ENCODE results near the gene RAB5B. TPM values are rescaled to one million over a fixed set of nuclear protein-coding genes. Genes with fewer than 3 reads are reported as not detected.
A peak's percentile ranks its signal among the peaks of the same experiment; 100 is the strongest.
"Not testable (repeated sequence)": the region's sequence is repeated elsewhere in the genome, so short reads cannot be mapped to it uniquely, and the experiment has no call there.

The RAB5B gene
- total RNA-seq, 1 experiment from 2014 or later = 36.1 TPM

- DNase-seq (ENCODE audit: low read depth) = no peak
- in situ Hi-C loops (cut with HindIII; ENCODE audit: low pct_unique_long_range_greater_than_20kb, low sequenced_read_pairs) = no loop called here
Measured at GRCh38 chr12:56034586-56035332, 60.9 kb downstream of the RAB5B start.

- DNase-seq (ENCODE audit: low read depth) = no peak
- in situ Hi-C loops (cut with HindIII; ENCODE audit: low pct_unique_long_range_greater_than_20kb, low sequenced_read_pairs) = no loop called here
Measured at GRCh38 chr12:56037161-56037560, 63.3 kb downstream of the RAB5B start.

- in situ Hi-C loops (cut with HindIII; ENCODE audit: low pct_unique_long_range_greater_than_20kb, low sequenced_read_pairs) = no loop called here
Measured at GRCh38 chr12:56038022-56038655, 64.3 kb downstream of the RAB5B start.

GRCh38 chr12:56040151-56040550 is 66.3 kb downstream of the RAB5B start:
- DNase-seq (ENCODE audit: low read depth) = no peak
- in situ Hi-C loops (cut with HindIII; ENCODE audit: low pct_unique_long_range_greater_than_20kb, low sequenced_read_pairs) = no loop called here

More at GRCh38 chr12:56038022-56038655, 64.3 kb downstream of the RAB5B start:
- DNase-seq (ENCODE audit: low read depth) = no peak

- no peak for DNase-seq (ENCODE audit: low read depth)
- in situ Hi-C loops (cut with HindIII; ENCODE audit: low pct_unique_long_range_greater_than_20kb, low sequenced_read_pairs) = no loop called here
Measured at GRCh38 chr12:56040963-56041551, 67.2 kb downstream of the RAB5B start.

- in situ Hi-C loops (cut with HindIII; ENCODE audit: low pct_unique_long_range_greater_than_20kb, low sequenced_read_pairs) = no loop called here
Measured at GRCh38 chr12:56041552-56042429, 67.9 kb downstream of the RAB5B start, which contains the start of gene RPS26. RPS26 (plus strand) TSS chr12:56041918; CDS start chr12:56042167, 249 bp downstream.

GRCh38 chr12:56042430-56042813 is 68.5 kb downstream of the RAB5B start:
- in situ Hi-C loops (cut with HindIII; ENCODE audit: low pct_unique_long_range_greater_than_20kb, low sequenced_read_pairs); DNase-seq (ENCODE audit: low read depth): not testable (repeated sequence)

More at GRCh38 chr12:56041552-56042429, 67.9 kb downstream of the RAB5B start, which contains the start of gene RPS26:
- peak; percentile 100 for DNase-seq (ENCODE audit: low read depth)

- no peak for DNase-seq (ENCODE audit: low read depth)
- in situ Hi-C loops (cut with HindIII; ENCODE audit: low pct_unique_long_range_greater_than_20kb, low sequenced_read_pairs) = no loop called here
Measured at GRCh38 chr12:56042843-56043242, 69.0 kb downstream of the RAB5B start.

Other genes starting within 250 kb of the RAB5B start
- 1,384 and 1,429 TPM in 2 replicates for gene CD63, start 245.1 kb upstream of the RAB5B start, total RNA-seq (2014; rRNA removed; shearing (Covaris generic); ENCODE audit: low replicate concordance)
- 1.1 and 2.8 TPM in 2 replicates for gene GDF11, start 231.0 kb upstream of the RAB5B start, total RNA-seq (2014; rRNA removed; shearing (Covaris generic); ENCODE audit: low replicate concordance)
- gene SARNP, start 156.4 kb upstream of the RAB5B start, total RNA-seq (2014; rRNA removed; shearing (Covaris generic); ENCODE audit: low replicate concordance) = 201 and 218 TPM in 2 replicates
- gene ORMDL2, start 156.0 kb upstream of the RAB5B start, total RNA-seq (2014; rRNA removed; shearing (Covaris generic); ENCODE audit: low replicate concordance) = 27.5 and 31.2 TPM in 2 replicates
- gene DNAJC14, start 144.5 kb upstream of the RAB5B start, total RNA-seq (2014; rRNA removed; shearing (Covaris generic); ENCODE audit: low replicate concordance) = 54.0 and 90.7 TPM in 2 replicates
- not detected in 2 replicates for gene MMP19, start 131.1 kb upstream of the RAB5B start, total RNA-seq (2014; rRNA removed; shearing (Covaris generic); ENCODE audit: low replicate concordance)
- gene PYM1, start 46.2 kb upstream of the RAB5B start, total RNA-seq (2014; rRNA removed; shearing (Covaris generic); ENCODE audit: low replicate concordance) = 36.1 and 62.7 TPM in 2 replicates
- 0.17 and 1.2 TPM in 2 replicates for gene DGKA, start 42.9 kb upstream of the RAB5B start, total RNA-seq (2014; rRNA removed; shearing (Covaris generic); ENCODE audit: low replicate concordance)
- gene PMEL, start 8.0 kb upstream of the RAB5B start, total RNA-seq (2014; rRNA removed; shearing (Covaris generic); ENCODE audit: low replicate concordance) = 10.4 and 27.5 TPM in 2 replicates
- 42.6 and 58.5 TPM in 2 replicates for gene CDK2, start 7.2 kb upstream of the RAB5B start, total RNA-seq (2014; rRNA removed; shearing (Covaris generic); ENCODE audit: low replicate concordance)
- gene SUOX, start 23.2 kb downstream of the RAB5B start, total RNA-seq (2014; rRNA removed; shearing (Covaris generic); ENCODE audit: low replicate concordance) = 25.3 and 28.7 TPM in 2 replicates
- gene IKZF4, start 47.0 kb downstream of the RAB5B start, total RNA-seq (2014; rRNA removed; shearing (Covaris generic); ENCODE audit: low replicate concordance) = 0.34 and 1.9 TPM in 2 replicates
- gene RPS26, start 67.8 kb downstream of the RAB5B start, total RNA-seq (2014; rRNA removed; shearing (Covaris generic); ENCODE audit: low replicate concordance) = 1,254 and 1,317 TPM in 2 replicates
- 0.75 and 1.8 TPM in 2 replicates for gene ERBB3, start 106.1 kb downstream of the RAB5B start, total RNA-seq (2014; rRNA removed; shearing (Covaris generic); ENCODE audit: low replicate concordance)
- gene PA2G4, start 130.5 kb downstream of the RAB5B start, total RNA-seq (2014; rRNA removed; shearing (Covaris generic); ENCODE audit: low replicate concordance) = 415 and 417 TPM in 2 replicates
- 3,851 and 5,660 TPM in 2 replicates for gene RPL41, start 142.6 kb downstream of the RAB5B start, total RNA-seq (2014; rRNA removed; shearing (Covaris generic); ENCODE audit: low replicate concordance)
- 4.2 and 8.4 TPM in 2 replicates for gene ZC3H10, start 144.2 kb downstream of the RAB5B start, total RNA-seq (2014; rRNA removed; shearing (Covaris generic); ENCODE audit: low replicate concordance)
- gene ESYT1, start 154.2 kb downstream of the RAB5B start, total RNA-seq (2014; rRNA removed; shearing (Covaris generic); ENCODE audit: low replicate concordance) = 155 and 163 TPM in 2 replicates
- gene MYL6B, start 178.5 kb downstream of the RAB5B start, total RNA-seq (2014; rRNA removed; shearing (Covaris generic); ENCODE audit: low replicate concordance) = 216 and 250 TPM in 2 replicates
- 3,263 and 3,510 TPM in 2 replicates for gene MYL6, start 184.3 kb downstream of the RAB5B start, total RNA-seq (2014; rRNA removed; shearing (Covaris generic); ENCODE audit: low replicate concordance)
- 19.3 and 27.0 TPM in 2 replicates for gene SMARCC2, start 215.4 kb downstream of the RAB5B start, total RNA-seq (2014; rRNA removed; shearing (Covaris generic); ENCODE audit: low replicate concordance)
- 83.0 and 119 TPM in 2 replicates for gene RNF41, start 247.8 kb downstream of the RAB5B start, total RNA-seq (2014; rRNA removed; shearing (Covaris generic); ENCODE audit: low replicate concordance)